Measurements from ENCODE around the gene MAP3K8. TPM values are rescaled to one million over a fixed set of nuclear protein-coding genes. Genes with fewer than 3 reads are reported as not detected.
"Not testable (repeated sequence)": the region's sequence is repeated elsewhere in the genome, so short reads cannot be mapped to it uniquely, and the experiment has no call there.

MAP3K8 gene
- total RNA-seq, 1 donor: 14.5 TPM

DNA sequence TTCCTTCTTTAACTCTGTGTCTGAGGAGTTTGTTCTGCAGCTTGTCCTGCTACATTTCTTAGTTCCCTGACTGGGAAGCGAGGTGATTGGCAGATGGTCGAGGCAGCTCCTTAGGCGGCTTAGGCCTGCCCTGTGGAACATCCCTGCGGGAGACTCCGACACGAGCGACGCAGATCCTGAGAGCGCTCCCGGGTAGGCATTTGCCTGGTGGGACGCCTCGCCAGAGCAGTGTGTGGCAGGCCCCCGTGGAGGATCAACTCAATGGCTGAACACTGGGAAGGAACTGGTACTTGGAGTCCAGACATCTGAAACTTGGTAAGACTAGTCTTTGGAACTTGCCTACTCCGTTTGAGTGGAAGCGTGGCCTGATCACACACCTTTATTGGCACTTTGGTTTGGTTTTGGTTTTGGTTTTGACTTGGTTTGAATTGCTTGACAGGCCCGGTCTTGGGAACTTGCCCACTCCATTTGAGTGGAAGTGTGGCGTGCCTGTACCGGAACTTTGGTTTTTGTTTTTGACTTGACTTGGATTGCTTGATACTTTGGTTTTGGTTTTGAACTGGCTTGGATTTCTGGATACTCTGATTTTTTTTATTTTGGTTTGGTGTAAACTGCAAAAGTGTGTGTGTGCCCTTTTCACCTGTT is 42.6 kb downstream of the MAP3K8 start:
- no peak for DNase-seq (ENCODE audit: insufficient read length, low spot score, missing footprints)
- no peaks in the 10 kb centered on the region for H3K36me3 ChIP-seq (ENCODE audit: insufficient read depth, low read length)

DNA sequence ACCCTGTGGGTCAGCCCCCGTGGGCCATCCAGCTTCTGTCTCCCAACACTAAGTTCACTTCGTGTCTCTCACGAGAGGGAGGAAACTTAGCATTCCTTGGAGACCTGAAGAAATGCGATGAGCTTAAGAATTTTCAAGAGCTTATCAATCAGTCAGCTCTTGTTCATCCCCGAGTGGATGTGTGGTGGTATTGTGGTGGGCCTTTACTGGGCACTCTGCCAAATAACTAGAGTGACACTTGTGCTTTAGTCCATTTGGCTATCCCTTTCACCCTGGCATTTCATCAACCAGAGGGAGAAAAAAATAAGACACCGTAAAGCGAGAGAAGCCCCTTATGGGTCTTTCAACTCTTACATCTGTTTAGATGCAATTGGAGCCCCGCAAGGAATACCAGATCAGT is 45.5 kb downstream of the MAP3K8 start:
- H3K4me3 ChIP-seq (ENCODE audit: insufficient read depth, low read length); H3K4me2 ChIP-seq (ENCODE audit: insufficient read depth, low read length); H3K9me3 ChIP-seq (ENCODE audit: low read depth, low read length); H3K27me3 ChIP-seq (ENCODE audit: insufficient read depth, low read length); H3K79me2 ChIP-seq (ENCODE audit: insufficient read depth, low read length); H2AFZ ChIP-seq (ENCODE audit: low read length); H3K4me1 ChIP-seq (ENCODE audit: insufficient read depth, low read length); H3K27ac ChIP-seq (ENCODE audit: low read depth, low read length); H3K36me3 ChIP-seq (ENCODE audit: insufficient read depth, low read length); H4K20me1 ChIP-seq (ENCODE audit: insufficient read depth, low read length); DNase-seq (ENCODE audit: insufficient read length, low spot score, missing footprints): not testable (repeated sequence)

More for the DNA sequence above, 42.6 kb downstream of the MAP3K8 start:
- Histone ChIP-seq H3K27ac (ENCODE audit: low read depth, low read length) (no peak overlapping the region), H3K9me3 (ENCODE audit: low read depth, low read length) (no peaks in the 10 kb centered on the region), H3K27me3 (ENCODE audit: insufficient read depth, low read length) (peaks cover 12% of the 10 kb centered on the region), H3K4me3 (ENCODE audit: insufficient read depth, low read length) (no peak overlapping the region), H3K79me2 (ENCODE audit: insufficient read depth, low read length) (no peaks in the 10 kb centered on the region), H4K20me1 (ENCODE audit: insufficient read depth, low read length) (no peaks in the 10 kb centered on the region), H3K4me2 (ENCODE audit: insufficient read depth, low read length) (no peak overlapping the region), H2AFZ (ENCODE audit: low read length) (no peak overlapping the region), H3K4me1 (ENCODE audit: insufficient read depth, low read length) (no peaks in the 10 kb centered on the region)
- TF ChIP-seq, protein P1, sequence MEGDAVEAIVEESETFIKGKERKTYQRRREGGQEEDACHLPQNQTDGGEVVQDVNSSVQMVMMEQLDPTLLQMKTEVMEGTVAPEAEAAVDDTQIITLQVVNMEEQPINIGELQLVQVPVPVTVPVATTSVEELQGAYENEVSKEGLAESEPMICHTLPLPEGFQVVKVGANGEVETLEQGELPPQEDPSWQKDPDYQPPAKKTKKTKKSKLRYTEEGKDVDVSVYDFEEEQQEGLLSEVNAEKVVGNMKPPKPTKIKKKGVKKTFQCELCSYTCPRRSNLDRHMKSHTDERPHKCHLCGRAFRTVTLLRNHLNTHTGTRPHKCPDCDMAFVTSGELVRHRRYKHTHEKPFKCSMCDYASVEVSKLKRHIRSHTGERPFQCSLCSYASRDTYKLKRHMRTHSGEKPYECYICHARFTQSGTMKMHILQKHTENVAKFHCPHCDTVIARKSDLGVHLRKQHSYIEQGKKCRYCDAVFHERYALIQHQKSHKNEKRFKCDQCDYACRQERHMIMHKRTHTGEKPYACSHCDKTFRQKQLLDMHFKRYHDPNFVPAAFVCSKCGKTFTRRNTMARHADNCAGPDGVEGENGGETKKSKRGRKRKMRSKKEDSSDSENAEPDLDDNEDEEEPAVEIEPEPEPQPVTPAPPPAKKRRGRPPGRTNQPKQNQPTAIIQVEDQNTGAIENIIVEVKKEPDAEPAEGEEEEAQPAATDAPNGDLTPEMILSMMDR (IDR thresholded peaks at IDR 0.05; ENCODE audit: extremely low read depth, low read depth, low read length): no peak

DNA sequence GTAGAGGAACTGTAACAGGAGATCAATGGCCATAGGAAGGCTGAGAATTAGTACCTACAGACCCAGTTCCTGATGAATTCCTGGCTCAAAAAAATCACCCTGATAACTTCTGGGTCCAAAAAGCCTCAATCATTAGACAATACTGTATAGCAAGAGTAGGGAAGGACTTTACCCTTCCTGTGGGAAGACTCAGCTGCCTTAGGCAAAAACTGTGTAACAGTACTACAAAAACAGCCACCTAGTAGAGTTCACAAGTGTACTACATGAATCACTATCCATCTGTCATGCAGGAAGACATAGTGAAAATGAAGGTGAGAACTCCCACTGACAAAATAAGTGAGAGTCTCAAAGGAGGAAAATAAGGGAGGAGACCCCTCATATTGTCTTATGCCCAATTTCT is 47.6 kb downstream of the MAP3K8 start:
- no peaks in the 10 kb centered on the region for H3K79me2 ChIP-seq (ENCODE audit: insufficient read depth, low read length)
- no peak overlapping the region for H3K27ac ChIP-seq (ENCODE audit: low read depth, low read length)
- no peaks in the 10 kb centered on the region for H3K27me3 ChIP-seq (ENCODE audit: insufficient read depth, low read length)
- H3K4me1 ChIP-seq (ENCODE audit: insufficient read depth, low read length): no peaks in the 10 kb centered on the region
- no peaks in the 10 kb centered on the region for H3K9me3 ChIP-seq (ENCODE audit: low read depth, low read length)
- no peak overlapping the region for H2AFZ ChIP-seq (ENCODE audit: low read length)
- H3K36me3 ChIP-seq (ENCODE audit: insufficient read depth, low read length): no peaks in the 10 kb centered on the region
- TF ChIP-seq, protein P1 (IDR thresholded peaks at IDR 0.05; ENCODE audit: extremely low read depth, low read depth, low read length): no peak
- no peaks in the 10 kb centered on the region for H4K20me1 ChIP-seq (ENCODE audit: insufficient read depth, low read length)
- no peak overlapping the region for H3K4me2 ChIP-seq (ENCODE audit: insufficient read depth, low read length)
- DNase-seq (ENCODE audit: insufficient read length, low spot score, missing footprints): no peak
- H3K4me3 ChIP-seq (ENCODE audit: insufficient read depth, low read length): no peak overlapping the region

DNA sequence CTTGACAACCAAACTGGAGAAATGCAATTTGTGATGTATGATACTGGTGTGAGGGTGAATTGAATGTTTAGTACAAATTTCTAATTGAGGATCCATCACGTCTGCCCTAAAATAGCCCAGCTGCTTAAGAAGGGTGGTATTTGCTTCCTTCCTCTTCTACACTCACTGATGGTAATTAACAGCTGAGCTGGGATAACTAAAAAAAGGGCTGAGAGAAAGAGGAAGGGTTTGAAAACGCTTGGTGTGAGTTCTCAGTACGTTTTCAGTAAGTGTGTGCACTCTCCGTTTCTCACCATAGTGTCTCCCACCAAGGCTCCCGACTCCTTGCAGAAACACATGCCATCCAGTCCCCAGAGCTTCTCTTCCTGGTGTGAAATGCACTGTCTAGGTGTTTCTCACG is 54.3 kb downstream of the MAP3K8 start:
- TF ChIP-seq, protein P1 (IDR thresholded peaks at IDR 0.05; ENCODE audit: extremely low read depth, low read depth, low read length): no peak
- no peak overlapping the region for H3K27ac ChIP-seq (ENCODE audit: low read depth, low read length)
- DNase-seq (ENCODE audit: insufficient read length, low spot score, missing footprints): no peak
- peaks cover 9% of the 10 kb centered on the region for H3K4me1 ChIP-seq (ENCODE audit: insufficient read depth, low read length)
- H3K4me2 ChIP-seq (ENCODE audit: insufficient read depth, low read length): no peak overlapping the region
- H3K27me3 ChIP-seq (ENCODE audit: insufficient read depth, low read length): no peaks in the 10 kb centered on the region
- H3K9me3 ChIP-seq (ENCODE audit: low read depth, low read length): no peaks in the 10 kb centered on the region
- no peak overlapping the region for H3K4me3 ChIP-seq (ENCODE audit: insufficient read depth, low read length)
- no peaks in the 10 kb centered on the region for H3K36me3 ChIP-seq (ENCODE audit: insufficient read depth, low read length)
- H4K20me1 ChIP-seq (ENCODE audit: insufficient read depth, low read length): no peaks in the 10 kb centered on the region
- no peaks in the 10 kb centered on the region for H3K79me2 ChIP-seq (ENCODE audit: insufficient read depth, low read length)
- H2AFZ ChIP-seq (ENCODE audit: low read length): peak overlapping the region; percentile 4
